HG03457 (cell line): Measurements from ENCODE around the gene NSFL1C.
"Not testable (repeated sequence)": the region's sequence is repeated elsewhere in the genome, so short reads cannot be mapped to it uniquely, and the experiment has no call there.

Experiments used
- ATAC-seq: cut with Tn5 transposase; IDR thresholded peaks from one replicate; pipeline ENCODE4 v1.9.1; 2021; ENCODE audit warnings: moderate number of reproducible peaks; ENCODE audit not compliant: unreplicated experiment

The NSFL1C gene

DNA sequence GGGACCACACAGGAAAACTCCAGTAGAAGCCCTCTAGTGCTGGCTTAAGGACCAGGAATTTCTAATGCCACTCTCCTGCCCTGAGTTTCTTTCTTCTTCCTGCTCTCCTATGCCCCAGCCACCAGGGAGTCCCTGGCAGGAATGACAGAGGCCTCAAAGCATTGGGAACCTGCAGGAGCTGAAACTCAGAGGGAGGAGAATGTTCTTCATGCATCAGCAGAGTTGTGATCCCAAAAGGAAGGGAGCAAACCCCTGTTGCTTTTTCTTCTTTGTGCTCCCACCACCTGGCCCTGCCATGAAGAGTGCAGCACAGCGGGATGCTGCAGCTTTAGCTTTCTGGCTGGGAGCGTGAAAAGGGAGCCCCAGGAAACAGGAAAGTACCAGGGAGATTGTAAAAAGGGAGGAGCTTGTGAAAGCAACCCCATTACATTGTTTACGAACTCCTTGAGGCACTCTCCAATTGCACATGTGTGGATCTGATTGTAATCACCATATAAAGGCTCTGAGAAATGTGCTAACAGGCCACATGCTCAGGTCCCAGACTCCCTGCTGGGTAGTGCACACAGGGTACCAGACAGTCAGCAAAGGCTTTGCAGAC lies 39.1 kb downstream of the NSFL1C start:
- ATAC-seq = no peak

GRCh38 chr20:1426231-1426849 lies 40.3 kb downstream of the NSFL1C start:
- ATAC-seq = no peak

GRCh38 chr20:1424336-1424735 lies 42.3 kb downstream of the NSFL1C start:
- no peak for ATAC-seq

DNA sequence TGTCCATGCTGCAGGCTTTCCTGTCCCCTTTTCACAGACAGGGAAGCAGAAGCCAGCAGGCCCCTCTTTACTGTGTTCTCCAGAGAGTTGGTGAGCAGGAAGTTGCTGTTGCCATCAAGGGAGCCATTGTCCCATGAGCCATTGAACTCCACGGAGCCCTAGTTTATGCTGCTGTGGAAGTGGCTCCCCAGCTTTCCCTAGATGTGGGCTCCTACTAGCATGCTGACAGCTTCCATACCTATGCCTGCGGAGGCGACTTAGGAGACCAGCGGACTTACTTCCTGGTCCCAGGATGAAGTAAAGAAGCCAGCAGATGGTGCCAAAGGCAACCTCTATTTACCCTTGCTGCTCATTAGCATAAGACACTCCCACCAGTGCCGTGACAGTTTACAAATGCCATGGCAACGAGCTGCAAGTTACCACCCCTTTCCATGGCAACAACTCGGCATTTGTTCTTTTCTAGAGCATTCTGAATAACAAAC lies 43.0 kb downstream of the NSFL1C start:
- ATAC-seq = no peak

GRCh38 chr20:1423206-1423605 lies 43.4 kb downstream of the NSFL1C start:
- no peak for ATAC-seq

DNA sequence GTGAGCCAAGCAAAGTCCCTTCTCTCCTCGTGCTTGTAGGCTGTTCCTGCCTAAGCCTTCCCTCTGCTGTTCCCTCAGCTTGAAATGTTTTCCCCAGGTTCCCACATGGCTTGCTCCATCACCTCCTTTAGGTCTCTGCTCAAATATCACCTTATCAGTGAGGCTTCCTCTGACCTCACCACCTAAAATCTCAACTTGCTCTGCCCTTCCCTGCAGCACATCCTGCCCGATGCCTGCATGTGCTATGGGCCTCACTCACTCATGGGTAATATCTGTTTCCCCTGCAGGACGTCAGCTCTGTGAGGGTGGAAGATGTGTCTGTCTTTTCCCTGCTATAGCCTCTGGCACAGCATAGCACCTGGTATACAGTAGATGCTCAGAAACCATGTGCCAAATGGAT lies 43.9 kb downstream of the NSFL1C start:
- no peak for ATAC-seq

DNA sequence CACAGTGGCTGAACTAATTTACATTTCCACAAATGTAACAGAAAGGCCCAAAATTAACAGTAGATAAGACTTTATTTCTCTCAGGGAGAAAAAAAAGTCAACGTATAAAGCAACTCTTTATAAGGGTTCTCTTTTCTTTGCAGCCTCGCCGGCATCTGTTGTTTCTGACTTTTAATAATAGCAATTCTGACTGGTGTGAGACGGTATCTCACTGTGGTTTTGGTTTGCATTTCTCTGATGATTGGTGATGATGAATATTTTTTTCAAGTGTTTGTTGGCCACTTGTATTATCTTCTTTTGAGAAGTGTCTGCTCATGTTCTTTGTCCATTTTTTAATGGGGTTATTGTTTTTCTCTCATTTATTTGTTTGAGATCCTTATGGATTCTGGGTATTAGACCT lies 46.6 kb downstream of the NSFL1C start:
- ATAC-seq = no peak

DNA sequence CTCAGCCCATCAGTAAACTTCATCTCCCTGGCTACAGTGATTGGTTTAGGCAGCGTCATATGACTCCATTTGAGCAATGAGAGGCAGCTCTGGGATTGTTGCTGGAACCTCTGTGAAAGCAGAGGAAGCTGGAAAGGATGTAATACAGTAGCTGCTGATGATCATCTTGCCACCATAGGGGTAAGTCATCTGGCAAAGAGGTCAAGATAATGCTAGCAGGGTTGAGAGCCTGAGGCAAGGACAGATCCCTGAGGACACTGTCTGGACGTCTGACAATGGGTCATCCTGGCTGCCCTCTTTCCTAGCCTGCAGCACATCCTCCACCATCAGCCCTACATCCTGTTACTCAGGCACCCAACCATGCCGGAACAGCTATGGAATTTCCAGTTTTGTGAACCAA lies 48.3 kb downstream of the NSFL1C start:
- ATAC-seq = no peak

DNA sequence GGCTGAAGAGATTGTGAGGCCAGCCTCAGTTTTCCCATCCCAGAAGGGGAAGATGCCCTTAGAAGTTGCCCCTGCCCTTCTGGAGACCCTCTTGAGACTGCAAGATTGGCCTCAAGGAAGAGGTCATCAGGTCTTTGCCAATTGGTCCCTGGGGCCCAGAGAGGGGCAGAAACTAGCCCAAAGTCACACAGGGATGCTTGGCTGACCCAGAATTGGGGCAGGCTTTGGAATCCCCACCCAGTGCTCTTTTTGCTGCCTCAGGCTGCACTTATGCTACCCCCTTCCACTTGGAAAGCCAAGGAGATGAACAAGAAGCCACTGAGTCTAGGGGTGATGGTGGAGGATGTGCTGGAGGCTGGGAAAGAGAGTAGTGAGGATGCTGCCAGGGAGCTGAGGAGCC lies 48.9 kb downstream of the NSFL1C start:
- ATAC-seq = no peak

DNA sequence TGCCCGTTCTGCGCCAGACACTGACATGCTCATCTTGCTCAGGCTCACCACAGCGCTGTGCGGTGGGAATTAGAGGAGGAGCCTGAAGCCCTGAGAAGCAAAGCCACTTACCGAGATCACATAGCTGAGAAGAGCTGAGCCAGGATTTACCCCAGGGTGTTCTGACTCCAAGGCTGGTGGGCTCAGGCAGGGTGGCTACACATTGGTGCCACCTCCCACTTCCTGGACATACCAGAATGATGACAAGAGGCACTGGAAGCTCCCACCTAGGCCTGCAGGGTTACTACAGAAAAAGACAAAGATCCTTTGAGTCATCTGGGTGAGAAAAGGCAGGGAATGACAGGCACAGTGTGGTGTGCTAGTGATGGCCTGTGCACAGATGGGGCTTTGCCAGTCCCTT lies 49.4 kb downstream of the NSFL1C start:
- no peak for ATAC-seq

- no peak for ATAC-seq
Observed at GRCh38 chr20:1415667-1416468, 50.8 kb downstream of the NSFL1C start.

DNA sequence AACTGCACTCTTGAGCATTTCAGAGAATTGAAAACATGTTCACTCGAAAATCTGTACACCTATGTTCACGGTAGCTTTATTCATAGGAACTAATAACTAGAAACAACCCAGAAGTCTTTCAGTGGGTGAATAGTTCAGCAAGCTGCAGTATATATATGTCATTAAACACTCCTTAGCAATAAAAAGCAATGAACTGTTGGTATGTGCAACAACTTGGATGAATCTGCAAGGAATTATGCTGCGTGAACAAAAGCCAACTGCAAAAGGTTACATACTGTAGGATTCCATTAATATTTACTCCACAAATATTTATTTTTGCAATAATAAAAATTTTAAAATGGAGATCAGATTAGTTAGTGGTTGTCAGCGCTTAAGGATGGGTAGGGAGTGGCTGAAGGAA lies 51.7 kb downstream of the NSFL1C start:
- ATAC-seq = no peak

- no peak for ATAC-seq
Observed at GRCh38 chr20:1405801-1406200, 60.8 kb downstream of the NSFL1C start.

DNA sequence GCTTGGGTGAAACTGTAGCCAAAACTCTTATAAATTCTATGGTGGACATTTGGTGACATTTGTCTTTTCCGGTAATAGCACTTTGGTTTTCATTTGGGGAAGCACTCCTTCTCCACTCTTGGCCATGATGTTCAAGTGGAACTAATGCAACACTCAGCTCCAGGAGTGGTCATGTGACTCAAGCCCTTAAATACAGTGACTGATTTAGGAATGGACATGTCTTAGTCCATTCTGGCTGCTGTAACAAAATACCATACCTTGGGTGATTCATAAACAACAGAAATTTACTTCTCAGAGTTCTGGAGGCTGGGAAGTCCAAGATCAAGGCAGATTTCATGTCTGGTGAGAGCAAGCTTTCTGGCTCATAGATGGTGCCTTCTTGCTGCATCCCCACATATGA lies 63.0 kb downstream of the NSFL1C start:
- ATAC-seq = no peak

DNA sequence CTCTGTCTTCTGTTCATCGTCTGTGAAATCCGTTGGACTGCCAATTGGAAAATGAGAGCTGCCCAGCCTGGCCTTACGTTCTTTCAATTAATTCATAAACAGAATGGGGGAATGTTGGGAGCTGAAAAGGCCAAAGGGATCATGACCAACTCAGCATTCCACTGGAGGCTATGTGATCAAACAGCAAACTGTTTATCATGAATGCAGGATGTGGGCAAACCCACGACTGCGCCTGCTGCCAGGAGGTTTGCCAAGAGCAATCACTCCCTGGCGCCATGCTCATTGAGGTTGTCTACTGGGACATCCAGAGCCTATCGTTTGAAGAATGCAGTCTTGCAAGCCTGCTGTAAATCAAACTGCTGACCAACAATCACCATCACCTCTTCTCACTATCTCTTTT lies 64.5 kb downstream of the NSFL1C start:
- ATAC-seq = no peak

DNA sequence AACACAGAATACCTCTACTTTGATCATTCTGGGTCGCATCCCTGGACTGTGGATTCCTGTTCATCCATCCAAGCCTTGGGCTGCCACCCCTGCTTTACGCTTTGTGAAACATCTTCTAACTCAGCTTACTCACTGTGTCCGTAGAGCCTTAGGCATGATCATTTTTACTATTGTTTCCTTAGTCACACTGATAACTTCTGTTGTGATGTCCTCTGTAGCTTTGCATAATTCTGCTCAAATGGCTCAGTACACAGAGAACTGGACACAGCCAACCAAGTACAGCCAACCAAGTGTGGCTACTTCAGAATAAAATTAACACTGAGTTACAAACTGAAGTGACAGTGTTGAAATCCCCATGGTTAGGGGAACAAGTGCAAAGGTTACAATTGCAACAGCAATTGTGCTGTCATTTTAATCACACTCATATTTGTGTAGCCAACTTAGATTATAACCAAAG lies 65.2 kb downstream of the NSFL1C start:
- no peak for ATAC-seq

DNA sequence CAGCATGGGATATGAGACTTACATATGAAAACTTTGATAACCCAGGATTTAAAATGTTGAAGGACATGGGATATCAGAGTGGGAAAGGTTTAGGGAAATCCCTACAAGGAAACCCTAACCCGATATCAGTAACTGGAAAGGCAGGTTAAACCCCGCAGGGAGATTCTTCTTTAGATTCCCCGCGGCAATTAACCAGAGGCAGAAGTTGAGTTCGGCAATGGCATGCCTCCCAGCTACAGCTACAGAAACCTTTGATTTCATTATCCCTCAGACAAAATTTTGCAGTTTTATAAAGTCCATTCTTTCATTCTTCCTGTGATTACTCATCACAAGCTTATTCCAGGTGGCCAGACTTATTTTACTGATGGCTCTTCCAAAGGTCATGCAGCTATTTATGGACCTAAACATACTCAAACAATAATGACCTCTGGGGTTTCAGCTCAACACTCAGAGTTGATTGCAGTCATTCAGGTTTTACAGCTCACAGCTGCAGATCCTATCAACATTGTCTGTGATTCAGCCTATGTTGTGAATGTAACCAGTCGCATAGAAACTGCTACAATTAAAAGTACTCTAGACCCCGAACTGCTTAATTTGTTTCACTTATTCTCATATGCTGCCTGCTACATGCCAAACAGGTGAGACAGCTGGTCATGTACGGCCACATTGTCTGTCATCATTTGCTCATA lies 66.8 kb downstream of the NSFL1C start:
- not testable (repeated sequence) for ATAC-seq

DNA sequence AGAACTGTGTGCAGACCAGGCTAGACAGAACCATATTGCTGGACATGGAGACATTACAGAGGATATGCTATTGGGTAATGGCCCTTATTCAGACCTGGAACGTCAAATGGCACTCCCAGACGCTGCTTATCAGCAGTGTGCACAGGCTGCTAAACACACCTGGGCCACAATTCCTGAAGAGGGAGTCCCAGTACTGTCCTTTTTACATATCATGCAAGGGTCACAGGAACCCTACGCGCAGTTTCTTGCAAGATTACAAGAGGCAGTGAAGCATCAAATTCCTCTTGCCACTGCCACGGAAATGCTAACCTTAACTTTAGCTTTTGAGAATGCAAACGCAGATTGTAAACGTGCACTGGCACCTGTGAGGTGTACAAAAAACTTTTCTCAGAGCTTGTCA lies 68.5 kb downstream of the NSFL1C start:
- ATAC-seq = not testable (repeated sequence)

DNA sequence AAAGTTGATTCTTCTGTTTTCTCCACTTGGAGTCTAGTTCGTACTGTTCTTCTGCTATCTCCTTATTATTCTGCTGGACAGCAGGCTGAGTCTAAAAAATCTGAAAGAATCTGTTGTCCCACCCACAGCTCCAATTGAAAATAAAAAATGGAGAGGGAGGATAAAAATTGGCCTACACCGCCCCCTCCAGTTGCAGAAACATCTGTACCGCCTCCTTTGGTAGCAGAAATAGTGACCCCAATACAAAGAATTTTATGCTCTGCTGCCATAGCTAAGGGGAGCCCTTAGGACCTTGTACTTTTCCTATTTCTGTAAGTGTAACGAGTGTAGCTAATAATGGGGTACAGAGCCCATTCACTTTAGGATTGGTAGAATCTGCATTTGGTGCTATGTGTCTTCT lies 68.9 kb downstream of the NSFL1C start:
- no peak for ATAC-seq

DNA sequence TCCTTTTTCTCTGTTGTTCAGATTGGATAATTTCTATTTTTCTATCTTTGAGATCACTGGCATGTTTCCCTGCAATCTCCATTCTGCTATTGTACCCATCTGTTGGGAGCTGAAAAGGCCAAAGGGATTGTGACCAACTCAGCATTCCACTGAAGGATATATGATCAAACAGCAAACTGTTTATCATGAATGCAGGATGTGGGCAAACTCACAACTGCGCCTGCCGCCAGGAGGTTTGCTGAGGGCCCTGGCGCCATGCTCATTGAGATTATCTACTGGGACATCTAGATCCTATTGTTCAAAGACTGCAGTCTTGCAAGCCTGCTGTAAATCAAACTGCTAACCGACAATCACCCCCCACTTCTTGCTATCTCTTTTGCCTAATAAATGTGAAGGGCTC lies 69.9 kb downstream of the NSFL1C start:
- ATAC-seq = no peak

- no peak for ATAC-seq
Observed at GRCh38 chr20:1396264-1396663, 70.4 kb downstream of the NSFL1C start.
